ENCODE data around the gene CD180.

Gene CD180

GRCh38 chr5:67160272-67160671 lies 36.3 kb downstream of the CD180 start:
- no peak overlapping the region for H3K27ac ChIP-seq (ENCODE audit: insufficient read depth in 1 of 2, low read depth in 1 of 2, low read length in 2 of 2, poor library complexity in 1 of 2, severe bottlenecking in 2 of 2)
- WGBS (ENCODE audit: insufficient coverage) = no CpG with 5 or more reads among the region's 3 CpGs

GRCh38 chr5:67156976-67157583 lies 39.5 kb downstream of the CD180 start:
- Histone ChIP-seq H3K9me3 (ENCODE audit: control extremely low read depth in 1 of 5, control insufficient read depth in 4 of 5, insufficient read depth in 2 of 5, low read depth in 1 of 5, low read length in 4 of 5) (no peaks in the 10 kb centered on the region), H3K4me3 (ENCODE audit: control insufficient read depth in 1 of 7, extremely low read depth in 1 of 7, insufficient read depth in 4 of 7, low read depth in 2 of 7, low read length in 6 of 7) (no peak overlapping the region), H3K36me3 (ENCODE audit: control insufficient read depth in 4 of 4, insufficient read depth in 4 of 4, low read length in 3 of 4) (peaks cover 9 to 49% (median 30%) of the 10 kb centered on the region in 4 experiments), H3K27ac (ENCODE audit: insufficient read depth in 1 of 2, low read depth in 1 of 2, low read length in 2 of 2, poor library complexity in 1 of 2, severe bottlenecking in 2 of 2) (no peak overlapping the region), H3K4me1 (ENCODE audit: control extremely low read depth in 1 of 4, control insufficient read depth in 4 of 4, insufficient read depth in 4 of 4, low read length in 3 of 4) (no peaks in the 10 kb centered on the region), H3K27me3 (replicated peaks in 2 of 5; ENCODE audit: control insufficient read depth in 4 of 5, insufficient read depth in 5 of 5, low read length in 4 of 5) (no peaks in the 10 kb centered on the region)
- ChIA-PET POLR2A (no interaction called here), CTCF (interaction anchor here (1.1 to 18.0 kb wide), 10 partner anchors 9 to 1115 kb away, joined by 3 to 374 read pairs (median 4); partner anchors contain the start of gene CD180)
- peak; percentile 52 to 64 (median 55) for DNase-seq
- WGBS (ENCODE audit: insufficient coverage) = 74% methylated on average over 3 of the region's 5 CpGs

More at GRCh38 chr5:67160272-67160671, 36.3 kb downstream of the CD180 start:
- POLR2A ChIA-PET = no interaction called here
- CTCF ChIA-PET = interaction anchor here (18.0 kb wide), 1 partner anchor 44 kb away, joined by 374 read pairs; the partner anchor contains the start of gene CD180
- no peak overlapping the region for H3K4me3 ChIP-seq (ENCODE audit: control insufficient read depth in 1 of 7, extremely low read depth in 1 of 7, insufficient read depth in 4 of 7, low read depth in 2 of 7, low read length in 6 of 7)
- no peaks in the 10 kb centered on the region for H3K27me3 ChIP-seq (replicated peaks in 2 of 5; ENCODE audit: control insufficient read depth in 4 of 5, insufficient read depth in 5 of 5, low read length in 4 of 5)
- H3K4me1 ChIP-seq (ENCODE audit: control extremely low read depth in 1 of 4, control insufficient read depth in 4 of 4, insufficient read depth in 4 of 4, low read length in 3 of 4) = no peaks in the 10 kb centered on the region
- peaks cover 3 to 50% (median 36%) of the 10 kb centered on the region in 4 experiments for H3K36me3 ChIP-seq (ENCODE audit: control insufficient read depth in 4 of 4, insufficient read depth in 4 of 4, low read length in 3 of 4)
- H3K9me3 ChIP-seq (ENCODE audit: control extremely low read depth in 1 of 5, control insufficient read depth in 4 of 5, insufficient read depth in 2 of 5, low read depth in 1 of 5, low read length in 4 of 5) = no peaks in the 10 kb centered on the region
- no peak for DNase-seq

- Histone ChIP-seq H3K27me3 (replicated peaks in 2 of 5; ENCODE audit: control insufficient read depth in 4 of 5, insufficient read depth in 5 of 5, low read length in 4 of 5) (no peaks in the 10 kb centered on the region), H3K36me3 (ENCODE audit: control insufficient read depth in 4 of 4, insufficient read depth in 4 of 4, low read length in 3 of 4) (peaks cover 15 to 60% (median 34%) of the 10 kb centered on the region in 4 experiments), H3K4me1 (ENCODE audit: control extremely low read depth in 1 of 4, control insufficient read depth in 4 of 4, insufficient read depth in 4 of 4, low read length in 3 of 4) (no peaks in the 10 kb centered on the region), H3K4me3 (ENCODE audit: control insufficient read depth in 1 of 7, extremely low read depth in 1 of 7, insufficient read depth in 4 of 7, low read depth in 2 of 7, low read length in 6 of 7) (no peak overlapping the region), H3K9me3 (ENCODE audit: control extremely low read depth in 1 of 5, control insufficient read depth in 4 of 5, insufficient read depth in 2 of 5, low read depth in 1 of 5, low read length in 4 of 5) (no peaks in the 10 kb centered on the region), H3K27ac (ENCODE audit: insufficient read depth in 1 of 2, low read depth in 1 of 2, low read length in 2 of 2, poor library complexity in 1 of 2, severe bottlenecking in 2 of 2) (no peak overlapping the region)
- no peak for DNase-seq
- 96% methylated on average over 4 of the region's 5 CpGs for WGBS (ENCODE audit: insufficient coverage)
- ChIA-PET POLR2A (no interaction called here), CTCF (interaction anchor here (1.0 to 18.0 kb wide), 5 partner anchors 13 to 1118 kb away, joined by 3 to 374 read pairs (median 19); partner anchors contain the start of gene CD180)
Measured at GRCh38 chr5:67154556-67155206, 41.9 kb downstream of the CD180 start.

GRCh38 chr5:67153292-67153691 lies 43.3 kb downstream of the CD180 start:
- Histone ChIP-seq H3K4me1 (ENCODE audit: control extremely low read depth in 1 of 4, control insufficient read depth in 4 of 4, insufficient read depth in 4 of 4, low read length in 3 of 4) (no peaks in the 10 kb centered on the region), H3K27me3 (replicated peaks in 2 of 5; ENCODE audit: control insufficient read depth in 4 of 5, insufficient read depth in 5 of 5, low read length in 4 of 5) (no peaks in the 10 kb centered on the region), H3K9me3 (ENCODE audit: control extremely low read depth in 1 of 5, control insufficient read depth in 4 of 5, insufficient read depth in 2 of 5, low read depth in 1 of 5, low read length in 4 of 5) (no peaks in the 10 kb centered on the region), H3K4me3 (ENCODE audit: control insufficient read depth in 1 of 7, extremely low read depth in 1 of 7, insufficient read depth in 4 of 7, low read depth in 2 of 7, low read length in 6 of 7) (no peak overlapping the region), H3K36me3 (ENCODE audit: control insufficient read depth in 4 of 4, insufficient read depth in 4 of 4, low read length in 3 of 4) (peaks cover 18 to 73% (median 36%) of the 10 kb centered on the region in 4 experiments), H3K27ac (ENCODE audit: insufficient read depth in 1 of 2, low read depth in 1 of 2, low read length in 2 of 2, poor library complexity in 1 of 2, severe bottlenecking in 2 of 2) (no peak overlapping the region)
- CTCF ChIA-PET = no interaction called here
- POLR2A ChIA-PET = no interaction called here
- no peak for DNase-seq
- WGBS (ENCODE audit: insufficient coverage) = no CpG with 5 or more reads among the region's 2 CpGs

- Histone ChIP-seq H3K4me1 (ENCODE audit: control extremely low read depth in 1 of 4, control insufficient read depth in 4 of 4, insufficient read depth in 4 of 4, low read length in 3 of 4) (no peaks in the 10 kb centered on the region), H3K9me3 (ENCODE audit: control extremely low read depth in 1 of 5, control insufficient read depth in 4 of 5, insufficient read depth in 2 of 5, low read depth in 1 of 5, low read length in 4 of 5) (no peaks in the 10 kb centered on the region), H3K36me3 (ENCODE audit: control insufficient read depth in 4 of 4, insufficient read depth in 4 of 4, low read length in 3 of 4) (peaks cover 18 to 80% (median 36%) of the 10 kb centered on the region in 4 experiments), H3K27ac (ENCODE audit: insufficient read depth in 1 of 2, low read depth in 1 of 2, low read length in 2 of 2, poor library complexity in 1 of 2, severe bottlenecking in 2 of 2) (no peak overlapping the region), H3K4me3 (ENCODE audit: control insufficient read depth in 1 of 7, extremely low read depth in 1 of 7, insufficient read depth in 4 of 7, low read depth in 2 of 7, low read length in 6 of 7) (no peak overlapping the region), H3K27me3 (replicated peaks in 2 of 5; ENCODE audit: control insufficient read depth in 4 of 5, insufficient read depth in 5 of 5, low read length in 4 of 5) (no peaks in the 10 kb centered on the region)
- ChIA-PET POLR2A (no interaction called here), CTCF (interaction anchor here (1.2 kb wide), 1 partner anchor 9 kb away, joined by 3 read pairs; no protein-coding TSS in a partner anchor)
- DNase-seq = no peak
- WGBS (ENCODE audit: insufficient coverage) = 91% methylated on average over 5 of the region's 6 CpGs
Measured at GRCh38 chr5:67152400-67152799, 44.2 kb downstream of the CD180 start.

GRCh38 chr5:67149951-67150523 lies 46.6 kb downstream of the CD180 start:
- no peaks in the 10 kb centered on the region for H3K27me3 ChIP-seq (replicated peaks in 2 of 5; ENCODE audit: control insufficient read depth in 4 of 5, insufficient read depth in 5 of 5, low read length in 4 of 5)
- no peaks in the 10 kb centered on the region for H3K4me1 ChIP-seq (ENCODE audit: control extremely low read depth in 1 of 4, control insufficient read depth in 4 of 4, insufficient read depth in 4 of 4, low read length in 3 of 4)
- 100% methylated on average over 1 of the region's 1 CpG for WGBS (ENCODE audit: insufficient coverage)
- H3K36me3 ChIP-seq (ENCODE audit: control insufficient read depth in 4 of 4, insufficient read depth in 4 of 4, low read length in 3 of 4) = peaks cover 19 to 84% (median 34%) of the 10 kb centered on the region in 4 experiments
- H3K27ac ChIP-seq (ENCODE audit: insufficient read depth in 1 of 2, low read depth in 1 of 2, low read length in 2 of 2, poor library complexity in 1 of 2, severe bottlenecking in 2 of 2) = no peak overlapping the region
- CTCF ChIA-PET = interaction anchor here (0.5 to 2.3 kb wide), 12 partner anchors 10 to 337 kb away, joined by 3 to 9 read pairs (median 4); no protein-coding TSS in a partner anchor
- H3K9me3 ChIP-seq (ENCODE audit: control extremely low read depth in 1 of 5, control insufficient read depth in 4 of 5, insufficient read depth in 2 of 5, low read depth in 1 of 5, low read length in 4 of 5) = no peaks in the 10 kb centered on the region
- H3K4me3 ChIP-seq (ENCODE audit: control insufficient read depth in 1 of 7, extremely low read depth in 1 of 7, insufficient read depth in 4 of 7, low read depth in 2 of 7, low read length in 6 of 7) = no peak overlapping the region
- DNase-seq = peak in 1 of 3 donors; percentile 5
- POLR2A ChIA-PET = no interaction called here

Measured in common myeloid progenitor, CD34-positive (primary cell).